IMR-90 (cell line): ENCODE measurements around the gene GRM4. TPM values are rescaled to one million over a fixed set of nuclear protein-coding genes. Genes with fewer than 3 reads are reported as not detected.

ENCODE experiments used
- ATAC-seq: fragments of 200-7000 bp; cut with Tn5 transposase; 2 replicates; pipeline ENCODE4 v1.9.1; 2020; ENCODE audit warnings: low read depth, mild to moderate bottlenecking, moderate library complexity
- BruUV-seq: library from RNA; stranded (reverse); fragments of 400-500 nt; replicated peaks from 2 replicates; lab custom pipeline; 2021; lab: Mats Ljungman, UMichigan
- CTCF ChIA-PET: fragments of 300-600 bp; formaldehyde crosslinking; extraction: SDS; loops from one replicate; lab custom pipeline; 2021; ENCODE audit warnings: antibody characterized with exemption; lab: Yijun Ruan, JAX
- POLR2A ChIA-PET: fragments of 300-600 bp; sonication (Branson Sonifier 250); formaldehyde crosslinking; loops from one replicate; lab custom pipeline; 2022; ENCODE audit warnings: antibody characterized with exemption; ENCODE audit not compliant: unreplicated experiment; lab: Charles Lee
- DNase-seq: peaks from one replicate; pipeline ENCODE4 v3.0.0; 2013
- H2AFZ ChIP-seq: replicated peaks from 2 replicates; pipeline ENCODE3; 2013; ENCODE audit warnings: low read length, mild to moderate bottlenecking; ENCODE audit not compliant: poor library complexity
- H2AK5ac ChIP-seq: 2 replicates; pipeline ENCODE4 v1.6.1; 2013; ENCODE audit warnings: low read depth, low read length, inconsistent platforms
- H2AK9ac ChIP-seq: replicated peaks from 2 replicates; pipeline ENCODE3; 2013; ENCODE audit warnings: mild to moderate bottlenecking, low read depth, low read length, moderate library complexity; ENCODE audit not compliant: poor library complexity
- H2BK120ac ChIP-seq: 2 replicates; pipeline ENCODE4 v1.6.1; 2013; ENCODE audit warnings: low read depth, low read length, inconsistent platforms
- H2BK15ac ChIP-seq: 3 replicates; pipeline ENCODE4 v1.6.1; 2013; ENCODE audit warnings: low read depth, low read length, inconsistent platforms
- H2BK20ac ChIP-seq: 2 replicates; pipeline ENCODE4 v1.6.1; 2013; ENCODE audit warnings: low read depth, mild to moderate bottlenecking, inconsistent platforms, low read length, moderate library complexity
- H2BK5ac ChIP-seq: 2 replicates; pipeline ENCODE4 v1.6.1; 2013; ENCODE audit warnings: mild to moderate bottlenecking, low read depth, low read length, inconsistent platforms; ENCODE audit not compliant: poor library complexity, severe bottlenecking
- H3K14ac ChIP-seq: replicated peaks from 2 replicates; pipeline ENCODE4 v1.6.1; 2013; ENCODE audit warnings: low read depth, low read length, inconsistent platforms
- H3K18ac ChIP-seq: 2 replicates; pipeline ENCODE4 v1.6.1; 2013; ENCODE audit warnings: low read depth, low read length, control low read depth
- H3K23ac ChIP-seq: 2 replicates; pipeline ENCODE4 v1.6.1; 2013; ENCODE audit warnings: low read depth, low read length, inconsistent platforms
- H3K27ac ChIP-seq: 2 replicates; pipeline ENCODE4 v1.5.1; 2013; ENCODE audit warnings: mild to moderate bottlenecking, control low read depth, low read length; ENCODE audit not compliant: insufficient read depth
- H3K27me3 ChIP-seq: 2 replicates; pipeline ENCODE4 v1.6.1; 2013; ENCODE audit warnings: low read length; ENCODE audit not compliant: control insufficient read depth, insufficient read depth
- H3K36me3 ChIP-seq: 2 replicates; pipeline ENCODE4 v1.6.1; 2013; ENCODE audit warnings: low read length, mixed read lengths; ENCODE audit not compliant: control insufficient read depth, insufficient read depth
- H3K4ac ChIP-seq: 2 replicates; pipeline ENCODE4 v1.6.1; 2013; ENCODE audit warnings: low read depth, low read length, inconsistent platforms
- H3K4me1 ChIP-seq: 2 replicates; pipeline ENCODE4 v1.6.1; 2013; ENCODE audit warnings: low read length, mixed read lengths; ENCODE audit not compliant: control insufficient read depth, insufficient read depth
- H3K4me2 ChIP-seq: 2 replicates; pipeline ENCODE4 v1.6.1; 2013; ENCODE audit warnings: low read depth, mild to moderate bottlenecking, control low read depth, low read length, moderate library complexity
- H3K4me3 ChIP-seq: 2 replicates; pipeline ENCODE4 v1.5.1; 2013; ENCODE audit warnings: low read depth, mild to moderate bottlenecking, control low read depth, low read length, moderate library complexity; ENCODE audit not compliant: insufficient read depth
- H3K56ac ChIP-seq: 2 replicates; pipeline ENCODE4 v1.6.1; 2013; ENCODE audit warnings: low read length, inconsistent platforms; ENCODE audit not compliant: insufficient read depth; ENCODE audit errors: extremely low read depth
- H3K79me1 ChIP-seq, 2 experiments: 2 replicates each; pipeline ENCODE4 v1.6.1; 2013; ENCODE audit warnings: low read length in 2 of 2, inconsistent platforms in 1 of 2, low read depth in 1 of 2
- H3K9ac ChIP-seq: 2 replicates; pipeline ENCODE4 v1.6.1; 2013; ENCODE audit warnings: low read depth, low read length, control low read depth
- H3K9me1 ChIP-seq: 2 replicates; pipeline ENCODE4 v1.6.1; 2013; ENCODE audit warnings: low read length, inconsistent platforms; ENCODE audit not compliant: insufficient read depth
- H3K9me3 ChIP-seq: 2 replicates; pipeline ENCODE4 v1.6.1; 2013; ENCODE audit warnings: low read length; ENCODE audit not compliant: control insufficient read depth, insufficient read depth
- H4K20me1 ChIP-seq: 2 replicates; pipeline ENCODE4 v1.6.1; 2013; ENCODE audit warnings: low read length, inconsistent platforms; ENCODE audit not compliant: insufficient read depth
- H4K5ac ChIP-seq: 2 replicates; pipeline ENCODE4 v1.6.1; 2013; ENCODE audit warnings: mild to moderate bottlenecking, low read depth, low read length, control low read depth
- H4K8ac ChIP-seq, 2 experiments: 2 replicates each; pipeline ENCODE4 v1.6.1; 2013; ENCODE audit warnings: low read depth in 2 of 2, low read length in 2 of 2, control low read depth in 1 of 2, inconsistent platforms in 1 of 2
- H4K91ac ChIP-seq: 2 replicates; pipeline ENCODE4 v1.6.1; 2013; ENCODE audit warnings: low read depth, low read length, inconsistent platforms; ENCODE audit not compliant: insufficient read depth
- BHLHE40 ChIP-seq: fragments of 150-350 bp; IDR thresholded peaks from 2 replicates; pipeline ENCODE4 v1.6.1; 2016; ENCODE audit warnings: mild to moderate bottlenecking, low read depth, low read length
- CEBPB ChIP-seq: IDR thresholded peaks from 2 replicates; pipeline ENCODE4 v1.6.1; 2012; ENCODE audit warnings: low read depth, low read length, improper control_type of control experiment
- CHD1 ChIP-seq: IDR thresholded peaks from 2 replicates; pipeline ENCODE4 v1.6.1; 2012; ENCODE audit warnings: low read depth, low read length, improper control_type of control experiment
- CTCF ChIP-seq: conservative IDR thresholded peaks from 2 replicates; pipeline ENCODE4 v1.5.1; 2012; ENCODE audit warnings: mild to moderate bottlenecking, low read depth, low read length, improper control_type of control experiment
- ELK1 ChIP-seq: fragments of 150-350 bp; IDR thresholded peaks from 2 replicates; pipeline ENCODE4 v1.6.1; 2016; ENCODE audit warnings: low read depth, mild to moderate bottlenecking, low read length, moderate library complexity, borderline replicate concordance
- FOS ChIP-seq: fragments of 150-350 bp; IDR thresholded peaks from 2 replicates; pipeline ENCODE4 v1.6.1; 2016; ENCODE audit warnings: low read depth, low read length
- MAFK ChIP-seq: IDR thresholded peaks from 2 replicates; pipeline ENCODE4 v1.6.1; 2012; ENCODE audit warnings: low read depth, low read length, improper control_type of control experiment
- MAZ ChIP-seq: IDR thresholded peaks from 2 replicates; pipeline ENCODE4 v1.6.1; 2012; ENCODE audit warnings: low read depth, mild to moderate bottlenecking, low read length, improper control_type of control experiment, moderate library complexity, borderline replicate concordance
- MXI1 ChIP-seq: IDR thresholded peaks from 2 replicates; pipeline ENCODE4 v1.6.1; 2012; ENCODE audit warnings: low read depth, mild to moderate bottlenecking, low read length, moderate library complexity, borderline replicate concordance
- NFE2L2 ChIP-seq: fragments of 150-350 bp; IDR thresholded peaks from 2 replicates; pipeline ENCODE4 v1.6.1; 2016; ENCODE audit warnings: low read depth, mild to moderate bottlenecking, low read length
- POLR2A ChIP-seq: IDR thresholded peaks from 2 replicates; pipeline ENCODE4 v1.6.1; 2012; ENCODE audit warnings: mild to moderate bottlenecking, low read depth, low read length
- RAD21 ChIP-seq: IDR thresholded peaks from 2 replicates; pipeline ENCODE4 v1.6.1; 2012; ENCODE audit warnings: low read length, improper control_type of control experiment
- RCOR1 ChIP-seq: IDR thresholded peaks from 2 replicates; pipeline ENCODE4 v1.6.1; 2012; ENCODE audit warnings: mild to moderate bottlenecking, low read length, improper control_type of control experiment; ENCODE audit not compliant: insufficient replicate concordance
- RFX5 ChIP-seq: IDR thresholded peaks from 2 replicates; pipeline ENCODE4 v1.8.0; 2012; ENCODE audit warnings: low read depth, mild to moderate bottlenecking, low read length, moderate library complexity
- SMC3 ChIP-seq: fragments of 150-350 bp; IDR thresholded peaks from 2 replicates; pipeline ENCODE4 v1.6.1; 2016; ENCODE audit warnings: low read depth, mild to moderate bottlenecking, antibody characterized with exemption, low read length, moderate library complexity
- USF2 ChIP-seq: fragments of 150-350 bp; IDR thresholded peaks from 2 replicates; pipeline ENCODE4 v1.6.1; 2017; ENCODE audit warnings: mild to moderate bottlenecking, antibody characterized with exemption, low read length, low read depth
- WGBS, 2 experiments: methylation state at CpG; one replicate each; pipeline versions ENCODE4 v1.1.5 to v1.1.7; 2013; ENCODE audit warnings: missing lambda C conversion rate in 2 of 2; ENCODE audit not compliant: insufficient read length in 1 of 2; ENCODE audit errors: extremely low coverage in 2 of 2; 5-methylcytosine and 5-hydroxymethylcytosine counted together
- dilution Hi-C: fragments of 300-500 bp; cut with HindIII; formaldehyde crosslinking; loops from one replicate; pipeline ENCODE4 v1.14.3; 2018; ENCODE audit warnings: low sequenced_read_pairs; ENCODE audit not compliant: unreplicated experiment
- in situ Hi-C: fragments of 300-500 bp; cut with MboI; formaldehyde crosslinking; loops from 3 replicates; pipeline ENCODE4 v1.14.3; 2019; ENCODE audit warnings: low sequenced_read_pairs, inconsistent platforms, mixed read lengths
- intact Hi-C: fragments of 100-400 bp; cut with micrococcal nuclease; formaldehyde crosslinking; loops from 2 replicates; pipeline ENCODE4 v1.10.0; 2022
- polyA plus RNA-seq, 3 experiments: library from polyadenylated mRNA; depleted of rRNA; stranded (reverse); fragments of >200 nt; gene quantifications; 2 replicates each; pipeline ENCODE4 v1.2.3, GENCODE V29; 2012; ENCODE audit warnings: low replicate concordance in 1 of 3
- total RNA-seq: library from RNA; depleted of rRNA; stranded (reverse); fragments of >200 nt; gene quantifications from 2 replicates; pipeline ENCODE4 v1.2.3, GENCODE V29; 2012

GRM4 gene
- total and polyA plus RNA-seq, 2 of the 4 experiments (the other 2 are of a cell fraction), result 0.02 TPM; not detected in 1

GRCh38 chr6:34044945-34045595, 100.8 kb downstream of the GRM4 start:
- no peak for ATAC-seq
- H3K14ac ChIP-seq, result no peak overlapping the region
- WGBS, 2 experiments, result 86% methylated on average over 1 of the region's 13 CpGs; no CpG with 5 or more reads in 1 of the 2 experiments

More at GRCh38 chr6:34044945-34045595, 100.8 kb downstream of the GRM4 start:
- Histone ChIP-seq H3K79me1 (no peaks in the 10 kb centered on the region), H2BK120ac (no peak overlapping the region), H3K18ac (no peak overlapping the region), H4K5ac (no peak overlapping the region), H3K4me3 (no peak overlapping the region), H3K27ac (no peak overlapping the region), H2AK9ac (no peak overlapping the region), H2AK5ac (no peak overlapping the region), H3K27me3 (peaks cover 27% of the 10 kb centered on the region), H4K20me1 (no peaks in the 10 kb centered on the region; the same call in 1 of the 2 replicates), H4K91ac (no peak overlapping the region), H3K36me3 (no peaks in the 10 kb centered on the region), H2BK5ac (peak overlapping the region; percentile 58), H3K4me1 (no peaks in the 10 kb centered on the region), H3K4ac (no peak overlapping the region), H3K9me1 (no peaks in the 10 kb centered on the region), H2AFZ (peak overlapping the region; percentile 51), H3K9me3 (no peaks in the 10 kb centered on the region), H4K8ac (no peak overlapping the region), H2BK20ac (no peak overlapping the region), H2BK15ac (no peak overlapping the region), H3K23ac (no peak overlapping the region), H3K56ac (no peak overlapping the region), H3K4me2 (no peak overlapping the region), H3K9ac (no peak overlapping the region)
- ChIA-PET CTCF (interaction anchor here (1.9 kb wide), 1 partner anchor 10 kb away, joined by 8 read pairs; no protein-coding TSS in a partner anchor), POLR2A (no interaction called here)
- no TSS peak for BruUV-seq
- intact Hi-C loops (no loop called here), in situ Hi-C loops (no loop called here), dilution Hi-C loops (no loop called here)
- TF ChIP-seq CTCF, result no peak
- no peak for TF ChIP-seq MXI1
- TF ChIP-seq RFX5, result no peak
- TF ChIP-seq SMC3, result no peak
- TF ChIP-seq MAZ, result no peak
- TF ChIP-seq RCOR1, result no peak
- TF ChIP-seq NFE2L2, result no peak
- TF ChIP-seq POLR2A, result no peak
- no peak for TF ChIP-seq CHD1
- TF ChIP-seq FOS, result no peak
- no peak for TF ChIP-seq ELK1
- TF ChIP-seq BHLHE40, result no peak
- no peak for TF ChIP-seq USF2
- no peak for TF ChIP-seq MAFK
- TF ChIP-seq CEBPB, result no peak
- TF ChIP-seq RAD21, result no peak
- no peak for DNase-seq
